PC-3 (cell line): ENCODE data around the gene AQP3. TPM values are rescaled to one million over a fixed set of nuclear protein-coding genes. Genes with fewer than 3 reads are reported as not detected.
"Not testable (repeated sequence)": the region's sequence is repeated elsewhere in the genome, so short reads cannot be mapped to it uniquely, and the experiment has no call there.

Experiments
- ATAC-seq: fragments of 200-7000 bp; cut with Tn5 transposase; 2 replicates; pipeline ENCODE4 v1.9.1; 2020; ENCODE audit warnings: mild to moderate bottlenecking, moderate library complexity
- BruUV-seq: library from RNA; stranded (reverse); fragments of 400-500 nt; replicated peaks from 2 replicates; lab custom pipeline; 2021; lab: Mats Ljungman, UMichigan
- CTCF ChIA-PET: fragments of 300-600 bp; sonication (Branson Sonifier 250); formaldehyde crosslinking; loops from one replicate; lab custom pipeline; 2022; ENCODE audit warnings: antibody characterized with exemption; lab: Charles Lee
- POLR2A ChIA-PET: fragments of 300-600 bp; sonication (Branson Sonifier 250); formaldehyde crosslinking; loops from one replicate; lab custom pipeline; 2022; ENCODE audit warnings: antibody characterized with exemption; ENCODE audit not compliant: unreplicated experiment; lab: Charles Lee
- DNase-seq: peaks from one replicate; pipeline ENCODE4 v3.0.0-alpha.2; 2015
- H2AFZ ChIP-seq: fragments of 300-600 bp; sonication (generic); 2 replicates; pipeline ENCODE4 v1.6.0; 2016; ENCODE audit warnings: antibody characterized with exemption, low read length
- H3F3A ChIP-seq: fragments of 300-600 bp; sonication (generic); one replicate; pipeline ENCODE4 v1.6.0; 2017; ENCODE audit warnings: antibody characterized with exemption, low read length, control low read depth, mild to moderate bottlenecking; ENCODE audit not compliant: unreplicated experiment
- H3K27ac ChIP-seq: fragments of 300-600 bp; sonication (generic); 2 replicates; pipeline ENCODE4 v1.5.1; 2016; ENCODE audit warnings: mild to moderate bottlenecking, low read length
- H3K27me3 ChIP-seq: fragments of 300-600 bp; sonication (generic); 2 replicates; pipeline ENCODE4 v1.6.1; 2016; ENCODE audit warnings: low read length, mixed read lengths
- H3K36me3 ChIP-seq: fragments of 300-600 bp; sonication (generic); 2 replicates; pipeline ENCODE4 v1.6.1; 2016; ENCODE audit warnings: low read depth, mixed run types, low read length, mixed read lengths
- H3K4me1 ChIP-seq: fragments of 300-600 bp; sonication (generic); 2 replicates; pipeline ENCODE4 v1.5.1; 2016; ENCODE audit warnings: low read length; ENCODE audit not compliant: insufficient read depth
- H3K4me2 ChIP-seq: fragments of 300-600 bp; sonication (generic); 2 replicates; pipeline ENCODE4 v1.6.0; 2016; ENCODE audit warnings: low read length
- H3K4me3 ChIP-seq: fragments of 300-600 bp; sonication (generic); 2 replicates; pipeline ENCODE4 v1.5.1; 2016; ENCODE audit warnings: mild to moderate bottlenecking, low read length, mixed read lengths
- H3K79me2 ChIP-seq: fragments of 300-600 bp; sonication (generic); 2 replicates; pipeline ENCODE4 v1.6.1; 2017; ENCODE audit warnings: low read length, mixed read lengths
- H3K9ac ChIP-seq: fragments of 300-600 bp; sonication (generic); 2 replicates; pipeline ENCODE4 v1.6.0; 2016; ENCODE audit warnings: mild to moderate bottlenecking, low read length
- H3K9me2 ChIP-seq: fragments of 300-600 bp; sonication (generic); replicated peaks from 2 replicates; pipeline ENCODE4 v1.6.1; 2016; ENCODE audit warnings: mixed run types, low read length, mixed read lengths
- H3K9me3 ChIP-seq: fragments of 300-600 bp; sonication (generic); 2 replicates; pipeline ENCODE4 v1.6.1; 2016; ENCODE audit warnings: low read length, mixed read lengths
- H4K20me1 ChIP-seq: fragments of 300-600 bp; sonication (generic); 2 replicates; pipeline ENCODE4 v1.6.1; 2016; ENCODE audit warnings: low read length, mixed read lengths
- CTCF ChIP-seq: fragments of 300-600 bp; sonication (generic); conservative IDR thresholded peaks from 2 replicates; pipeline ENCODE4 v1.5.1; 2017; ENCODE audit warnings: antibody characterized with exemption, low read depth, mild to moderate bottlenecking, low read length
- EZH2 ChIP-seq: fragments of 300-600 bp; sonication (generic); IDR thresholded peaks from one replicate; pipeline ENCODE4 v1.6.1; 2017; ENCODE audit warnings: antibody characterized with exemption, mild to moderate bottlenecking, low read length; ENCODE audit not compliant: unreplicated experiment
- EZH2phosphoT487 ChIP-seq: fragments of 300-600 bp; sonication (generic); IDR thresholded peaks from 2 replicates; pipeline ENCODE4 v1.6.1; 2018; ENCODE audit warnings: mild to moderate bottlenecking, antibody characterized with exemption, low read length, borderline replicate concordance
- intact Hi-C: fragments of 100-400 bp; cut with micrococcal nuclease; formaldehyde crosslinking; loops from 2 replicates; pipeline ENCODE4 v1.9.0; 2023
- total RNA-seq: library from RNA; depleted of rRNA; stranded (reverse); fragments of >200 nt; gene quantifications from 2 replicates; pipeline ENCODE4 v1.2.3, GENCODE V29; 2014

AQP3 gene
- total RNA-seq, 1 experiment from 2014 or later: 5.1 TPM

- DNase-seq (no peak), ATAC-seq (no peak; the same call in 1 of the 2 replicates)
- no peaks in the 10 kb centered on the region for H3F3A ChIP-seq
- no peak for TF ChIP-seq EZH2
- TF ChIP-seq EZH2phosphoT487: no peak
- TF ChIP-seq CTCF: no peak
- H3K9me3 ChIP-seq: no peaks in the 10 kb centered on the region
- CTCF ChIA-PET: interaction anchor here (1.2 kb wide), 1 partner anchor 48 kb away, joined by 5 read pairs; no protein-coding TSS in a partner anchor
- intact Hi-C loops: loop anchor here (5.0 kb wide), 2 partner anchors 42 to 62 kb away; partner anchors contain the start of gene AQP3
- no peaks in the 10 kb centered on the region for H3K79me2 ChIP-seq
- H3K27me3 ChIP-seq: no peaks in the 10 kb centered on the region
- no TSS peak for BruUV-seq
- H3K4me1 ChIP-seq: peaks cover 4% of the 10 kb centered on the region; the same call in 1 of the 2 replicates
- no peaks in the 10 kb centered on the region for H3K36me3 ChIP-seq
- POLR2A ChIA-PET: no interaction called here
- no peak overlapping the region for H3K9ac ChIP-seq
- H4K20me1 ChIP-seq: no peaks in the 10 kb centered on the region
- no peak overlapping the region for H2AFZ ChIP-seq
- H3K4me3 ChIP-seq: no peak overlapping the region
- H3K27ac ChIP-seq: no peak overlapping the region
- H3K9me2 ChIP-seq: no peaks in the 10 kb centered on the region
- no peak overlapping the region for H3K4me2 ChIP-seq
Observed at GRCh38 chr9:33404788-33405362, 42.5 kb downstream of the AQP3 start.

GRCh38 chr9:33403941-33404787, 43.2 kb downstream of the AQP3 start:
- no peaks in the 10 kb centered on the region for H3K79me2 ChIP-seq
- no peak overlapping the region for H3K27ac ChIP-seq
- no peaks in the 10 kb centered on the region for H3K9me3 ChIP-seq
- no peaks in the 10 kb centered on the region for H3K36me3 ChIP-seq
- no TSS peak for BruUV-seq
- DNase-seq (no peak), ATAC-seq (no peak)
- POLR2A ChIA-PET: no interaction called here
- no peaks in the 10 kb centered on the region for H3K27me3 ChIP-seq
- H3K9ac ChIP-seq: no peak overlapping the region
- CTCF ChIA-PET: interaction anchor here (0.6 to 1.4 kb wide), 5 partner anchors 12 to 62 kb away, joined by 3 to 8 read pairs (median 5); partner anchors contain the start of gene AQP3
- H4K20me1 ChIP-seq: no peaks in the 10 kb centered on the region
- H3F3A ChIP-seq: no peaks in the 10 kb centered on the region
- intact Hi-C loops: loop anchor here (5.0 kb wide), 1 partner anchor 63 kb away; no protein-coding TSS in a partner anchor
- no peak for TF ChIP-seq EZH2phosphoT487
- TF ChIP-seq CTCF: no peak
- TF ChIP-seq EZH2: no peak
- H3K4me3 ChIP-seq: no peak overlapping the region
- no peak overlapping the region for H3K4me2 ChIP-seq
- H2AFZ ChIP-seq: no peak overlapping the region
- peaks cover 4% of the 10 kb centered on the region; the same call in 1 of the 2 replicates for H3K4me1 ChIP-seq
- H3K9me2 ChIP-seq: no peaks in the 10 kb centered on the region

GRCh38 chr9:33402371-33402770, 45.0 kb downstream of the AQP3 start, which contains the start of gene AQP7:
TSS of gene AQP7 (minus strand) at chr9:33402568. CDS start at chr9:33401262, 1,306 bp downstream.
- H3F3A ChIP-seq, H3K4me2 ChIP-seq, H3K9me2 ChIP-seq, H3K36me3 ChIP-seq, BruUV-seq, H3K27ac ChIP-seq, POLR2A ChIA-PET, ATAC-seq, DNase-seq, H3K9ac ChIP-seq, H3K4me3 ChIP-seq, H3K27me3 ChIP-seq, H4K20me1 ChIP-seq, H3K9me3 ChIP-seq, H3K79me2 ChIP-seq, H3K4me1 ChIP-seq: not testable (repeated sequence)
- intact Hi-C loops: loop anchor here (5.0 kb wide), 1 partner anchor 65 kb away; no protein-coding TSS in a partner anchor
- CTCF ChIA-PET: interaction anchor here (1.4 kb wide), 1 partner anchor 45 kb away, joined by 4 read pairs; the partner anchor contains the start of gene AQP3
- peak within 1 kb of the TSS; percentile 61; the same call in 1 of the 2 replicates for H2AFZ ChIP-seq

GRCh38 chr9:33401809-33402208, 45.6 kb downstream of the AQP3 start:
- DNase-seq, POLR2A ChIA-PET, ATAC-seq, H4K20me1 ChIP-seq, BruUV-seq, H3K4me1 ChIP-seq, H3K79me2 ChIP-seq, H3K9me2 ChIP-seq, H3K9me3 ChIP-seq, H3K4me2 ChIP-seq, H3F3A ChIP-seq, H3K27me3 ChIP-seq, H3K36me3 ChIP-seq, H3K4me3 ChIP-seq, H2AFZ ChIP-seq, CTCF ChIA-PET, H3K27ac ChIP-seq, H3K9ac ChIP-seq: not testable (repeated sequence)
- intact Hi-C loops: loop anchor here (5.0 kb wide), 1 partner anchor 65 kb away; no protein-coding TSS in a partner anchor
